WTC11 (cell line): ENCODE results near the gene CAND2. TPM values are rescaled to one million over a fixed set of nuclear protein-coding genes. Genes with fewer than 3 reads are reported as not detected.

Source experiments
- ATAC-seq: fragments of 200-7000 bp; cut with Tn5 transposase; 2 replicates; pipeline ENCODE4 v1.10.0; 2021; ENCODE audit warnings: mild to moderate bottlenecking, moderate library complexity
- CTCF ChIA-PET: fragments of 300-600 bp; sonication (Branson Sonifier 250); formaldehyde crosslinking; loops from one replicate; lab custom pipeline; 2021; ENCODE audit warnings: antibody characterized with exemption; lab: Charles Lee
- POLR2A ChIA-PET: fragments of 350-600 bp; sonication (Branson Sonifier 250); formaldehyde crosslinking; loops from one replicate; lab custom pipeline; 2021; ENCODE audit warnings: antibody characterized with exemption; lab: Charles Lee
- DNase-seq: peaks from one replicate; pipeline ENCODE4 v3.0.0; 2021; ENCODE audit warnings: low spot score
- H3K27ac Mint-ChIP-seq: 2 replicates; pipeline ENCODE4 v1.8.0; 2021; ENCODE audit warnings: mixed read lengths
- H3K27me3 Mint-ChIP-seq: 2 replicates; pipeline ENCODE4 v1.8.0; 2021; ENCODE audit warnings: low read depth, mild to moderate bottlenecking, moderate library complexity, mixed read lengths
- H3K36me3 Mint-ChIP-seq: 2 replicates; pipeline ENCODE4 v1.8.0; 2021; ENCODE audit warnings: mixed read lengths
- H3K4me1 Mint-ChIP-seq: 2 replicates; pipeline ENCODE4 v1.8.0; 2022; ENCODE audit warnings: mixed read lengths
- H3K4me3 Mint-ChIP-seq: 2 replicates; pipeline ENCODE4 v1.8.0; 2021; ENCODE audit warnings: mild to moderate bottlenecking, moderate library complexity, mixed read lengths
- H3K9me3 Mint-ChIP-seq: 2 replicates; pipeline ENCODE4 v1.8.0; 2021; ENCODE audit warnings: mixed read lengths
- FOXK1 ChIP-seq: sonication (generic); formaldehyde crosslinking; IDR thresholded peaks from 2 replicates; pipeline ENCODE4 v1.8.0; 2022; ENCODE audit warnings: mild to moderate bottlenecking, moderate library complexity, missing genetic modification reagents
- HMGA2 ChIP-seq: fragments of 250-450 bp; sonication (Bioruptor Pico); IDR thresholded peaks from 2 replicates; pipeline ENCODE4 v1.4.0; 2021; ENCODE audit warnings: mild to moderate bottlenecking, moderate library complexity
- RORB ChIP-seq: fragments of 250-450 bp; sonication (Bioruptor Pico); IDR thresholded peaks from 2 replicates; pipeline ENCODE4 v1.9.0; 2021; ENCODE audit warnings: mild to moderate bottlenecking
- SMAD4 ChIP-seq: sonication (generic); formaldehyde crosslinking; IDR thresholded peaks from 2 replicates; pipeline ENCODE4 v1.8.0; 2022; ENCODE audit warnings: mild to moderate bottlenecking, missing genetic modification reagents
- ZNF416 ChIP-seq: fragments of 250-450 bp; sonication (Bioruptor Pico); IDR thresholded peaks from 2 replicates; pipeline ENCODE4 v1.9.0; 2021; ENCODE audit warnings: mild to moderate bottlenecking, inconsistent platforms
- total RNA-seq: library from RNA; stranded (reverse); gene quantifications from 3 replicates; pipeline ENCODE4 v1.2.3, GENCODE V29; 2021
- TF ChIP-seq, protein P1 (sequence below): sonication (generic); formaldehyde crosslinking; IDR thresholded peaks from 2 replicates; pipeline ENCODE4 v1.8.1; 2023; ENCODE audit warnings: mild to moderate bottlenecking, missing genetic modification reagents, borderline replicate concordance
- TF ChIP-seq, protein P2 (sequence below): sonication (generic); formaldehyde crosslinking; IDR thresholded peaks from 2 replicates; pipeline ENCODE4 v1.8.0; 2022; ENCODE audit warnings: missing genetic modification reagents
- TF ChIP-seq, protein P3 (sequence below): sonication (generic); formaldehyde crosslinking; IDR thresholded peaks from 2 replicates; pipeline ENCODE4 v1.8.1; 2022; ENCODE audit warnings: low read depth, missing genetic modification reagents, borderline replicate concordance
- TF ChIP-seq, protein P4 (sequence below): sonication (generic); formaldehyde crosslinking; conservative IDR thresholded peaks from 2 replicates; pipeline ENCODE4 v1.8.1; 2023; ENCODE audit warnings: mild to moderate bottlenecking, low read depth, missing genetic modification reagents, moderate library complexity
- TF ChIP-seq, protein P5 (sequence below): sonication (generic); formaldehyde crosslinking; IDR thresholded peaks from 2 replicates; pipeline ENCODE4 v1.8.1; 2023; ENCODE audit warnings: mild to moderate bottlenecking, missing genetic modification reagents
- TF ChIP-seq, protein P6 (sequence below): sonication (generic); formaldehyde crosslinking; IDR thresholded peaks from 2 replicates; pipeline ENCODE4 v1.8.1; 2023; ENCODE audit warnings: mild to moderate bottlenecking, missing genetic modification reagents, moderate library complexity
- TF ChIP-seq, protein P7 (sequence below): sonication (generic); formaldehyde crosslinking; IDR thresholded peaks from 2 replicates; pipeline ENCODE4 v1.8.1; 2023; ENCODE audit warnings: mild to moderate bottlenecking, moderate library complexity, missing genetic modification reagents

CAND2 gene
- total RNA-seq, 1 experiment from 2014 or later, result 15.4 TPM

DNA sequence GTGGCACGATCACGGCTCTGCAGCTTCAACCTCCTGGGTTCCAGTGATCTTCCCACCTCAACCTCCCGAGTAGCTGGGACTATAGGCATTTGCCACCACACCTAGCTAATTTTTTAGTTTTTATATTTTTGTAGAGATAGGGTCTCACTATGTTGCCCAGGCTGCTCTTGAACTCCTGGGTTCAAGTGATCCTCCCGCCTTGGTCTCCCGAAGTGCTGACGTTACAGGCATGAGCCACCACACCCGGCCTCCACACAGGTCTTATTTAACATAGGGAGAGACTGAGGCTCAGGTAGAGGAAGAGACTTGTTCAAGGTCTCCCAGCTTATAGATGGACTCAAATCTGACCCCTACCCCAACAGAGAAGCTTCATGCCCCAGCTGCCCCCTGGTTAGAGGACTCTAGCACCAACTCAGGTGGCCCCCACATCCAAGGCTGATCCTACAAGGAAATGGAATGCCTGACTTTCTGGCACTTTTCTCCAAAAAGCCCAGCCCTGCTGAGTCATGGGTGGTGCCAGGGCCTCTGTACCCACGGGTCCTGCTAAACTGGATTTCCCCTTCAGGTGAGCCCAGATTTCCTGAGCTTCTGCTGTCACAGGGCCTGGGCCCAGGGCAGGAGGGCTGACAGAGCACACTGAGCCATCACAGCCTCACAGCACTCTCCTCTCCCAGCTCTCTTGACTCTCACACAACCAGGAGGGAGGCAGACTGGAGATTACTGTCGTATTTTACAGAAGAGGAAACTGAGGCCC is 43.0 kb upstream of the CAND2 start (continued):
- TF ChIP-seq, protein P1, sequence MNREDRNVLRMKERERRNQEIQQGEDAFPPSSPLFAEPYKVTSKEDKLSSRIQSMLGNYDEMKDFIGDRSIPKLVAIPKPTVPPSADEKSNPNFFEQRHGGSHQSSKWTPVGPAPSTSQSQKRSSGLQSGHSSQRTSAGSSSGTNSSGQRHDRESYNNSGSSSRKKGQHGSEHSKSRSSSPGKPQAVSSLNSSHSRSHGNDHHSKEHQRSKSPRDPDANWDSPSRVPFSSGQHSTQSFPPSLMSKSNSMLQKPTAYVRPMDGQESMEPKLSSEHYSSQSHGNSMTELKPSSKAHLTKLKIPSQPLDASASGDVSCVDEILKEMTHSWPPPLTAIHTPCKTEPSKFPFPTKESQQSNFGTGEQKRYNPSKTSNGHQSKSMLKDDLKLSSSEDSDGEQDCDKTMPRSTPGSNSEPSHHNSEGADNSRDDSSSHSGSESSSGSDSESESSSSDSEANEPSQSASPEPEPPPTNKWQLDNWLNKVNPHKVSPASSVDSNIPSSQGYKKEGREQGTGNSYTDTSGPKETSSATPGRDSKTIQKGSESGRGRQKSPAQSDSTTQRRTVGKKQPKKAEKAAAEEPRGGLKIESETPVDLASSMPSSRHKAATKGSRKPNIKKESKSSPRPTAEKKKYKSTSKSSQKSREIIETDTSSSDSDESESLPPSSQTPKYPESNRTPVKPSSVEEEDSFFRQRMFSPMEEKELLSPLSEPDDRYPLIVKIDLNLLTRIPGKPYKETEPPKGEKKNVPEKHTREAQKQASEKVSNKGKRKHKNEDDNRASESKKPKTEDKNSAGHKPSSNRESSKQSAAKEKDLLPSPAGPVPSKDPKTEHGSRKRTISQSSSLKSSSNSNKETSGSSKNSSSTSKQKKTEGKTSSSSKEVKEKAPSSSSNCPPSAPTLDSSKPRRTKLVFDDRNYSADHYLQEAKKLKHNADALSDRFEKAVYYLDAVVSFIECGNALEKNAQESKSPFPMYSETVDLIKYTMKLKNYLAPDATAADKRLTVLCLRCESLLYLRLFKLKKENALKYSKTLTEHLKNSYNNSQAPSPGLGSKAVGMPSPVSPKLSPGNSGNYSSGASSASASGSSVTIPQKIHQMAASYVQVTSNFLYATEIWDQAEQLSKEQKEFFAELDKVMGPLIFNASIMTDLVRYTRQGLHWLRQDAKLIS (CRISPR knock-in tag), result no peak
- TF ChIP-seq, protein P2, sequence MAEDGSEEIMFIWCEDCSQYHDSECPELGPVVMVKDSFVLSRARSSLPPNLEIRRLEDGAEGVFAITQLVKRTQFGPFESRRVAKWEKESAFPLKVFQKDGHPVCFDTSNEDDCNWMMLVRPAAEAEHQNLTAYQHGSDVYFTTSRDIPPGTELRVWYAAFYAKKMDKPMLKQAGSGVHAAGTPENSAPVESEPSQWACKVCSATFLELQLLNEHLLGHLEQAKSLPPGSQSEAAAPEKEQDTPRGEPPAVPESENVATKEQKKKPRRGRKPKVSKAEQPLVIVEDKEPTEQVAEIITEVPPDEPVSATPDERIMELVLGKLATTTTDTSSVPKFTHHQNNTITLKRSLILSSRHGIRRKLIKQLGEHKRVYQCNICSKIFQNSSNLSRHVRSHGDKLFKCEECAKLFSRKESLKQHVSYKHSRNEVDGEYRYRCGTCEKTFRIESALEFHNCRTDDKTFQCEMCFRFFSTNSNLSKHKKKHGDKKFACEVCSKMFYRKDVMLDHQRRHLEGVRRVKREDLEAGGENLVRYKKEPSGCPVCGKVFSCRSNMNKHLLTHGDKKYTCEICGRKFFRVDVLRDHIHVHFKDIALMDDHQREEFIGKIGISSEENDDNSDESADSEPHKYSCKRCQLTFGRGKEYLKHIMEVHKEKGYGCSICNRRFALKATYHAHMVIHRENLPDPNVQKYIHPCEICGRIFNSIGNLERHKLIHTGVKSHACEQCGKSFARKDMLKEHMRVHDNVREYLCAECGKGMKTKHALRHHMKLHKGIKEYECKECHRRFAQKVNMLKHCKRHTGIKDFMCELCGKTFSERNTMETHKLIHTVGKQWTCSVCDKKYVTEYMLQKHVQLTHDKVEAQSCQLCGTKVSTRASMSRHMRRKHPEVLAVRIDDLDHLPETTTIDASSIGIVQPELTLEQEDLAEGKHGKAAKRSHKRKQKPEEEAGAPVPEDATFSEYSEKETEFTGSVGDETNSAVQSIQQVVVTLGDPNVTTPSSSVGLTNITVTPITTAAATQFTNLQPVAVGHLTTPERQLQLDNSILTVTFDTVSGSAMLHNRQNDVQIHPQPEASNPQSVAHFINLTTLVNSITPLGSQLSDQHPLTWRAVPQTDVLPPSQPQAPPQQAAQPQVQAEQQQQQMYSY (CRISPR knock-in tag), result no peak

DNA sequence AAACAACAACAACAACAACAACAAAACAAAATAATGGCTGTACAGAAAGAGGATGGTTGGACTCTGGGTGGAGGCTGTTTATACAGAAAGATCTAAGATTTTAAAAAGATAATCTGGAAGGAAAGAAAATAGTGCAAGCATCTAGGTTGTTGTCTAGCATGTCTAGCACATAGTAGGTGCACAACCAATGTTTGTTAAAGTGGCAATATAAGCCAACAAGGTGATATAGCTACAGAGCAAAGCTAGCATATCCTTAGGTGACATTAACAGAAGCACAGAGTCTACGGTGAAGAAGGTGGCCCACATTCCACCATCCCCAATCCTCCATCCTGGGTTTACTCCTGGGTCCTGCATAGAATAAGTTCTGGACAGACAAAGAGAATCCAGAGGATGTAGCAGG is 42.2 kb upstream of the CAND2 start:
- Mint-ChIP-seq H3K27me3 (no peaks in the 10 kb centered on the region; the same call in 1 of the 2 replicates), H3K9me3 (no peaks in the 10 kb centered on the region), H3K27ac (no peak overlapping the region), H3K4me1 (peaks cover 6% of the 10 kb centered on the region), H3K36me3 (no peaks in the 10 kb centered on the region), H3K4me3 (no peak overlapping the region)
- no peak for ATAC-seq
- CTCF ChIA-PET, result interaction anchor here (1.1 to 1.5 kb wide), 3 partner anchors 56 to 619 kb away, joined by 3 read pairs; no protein-coding TSS in a partner anchor
- POLR2A ChIA-PET, result no interaction called here
- no peak for TF ChIP-seq SMAD4
- TF ChIP-seq, protein P3, sequence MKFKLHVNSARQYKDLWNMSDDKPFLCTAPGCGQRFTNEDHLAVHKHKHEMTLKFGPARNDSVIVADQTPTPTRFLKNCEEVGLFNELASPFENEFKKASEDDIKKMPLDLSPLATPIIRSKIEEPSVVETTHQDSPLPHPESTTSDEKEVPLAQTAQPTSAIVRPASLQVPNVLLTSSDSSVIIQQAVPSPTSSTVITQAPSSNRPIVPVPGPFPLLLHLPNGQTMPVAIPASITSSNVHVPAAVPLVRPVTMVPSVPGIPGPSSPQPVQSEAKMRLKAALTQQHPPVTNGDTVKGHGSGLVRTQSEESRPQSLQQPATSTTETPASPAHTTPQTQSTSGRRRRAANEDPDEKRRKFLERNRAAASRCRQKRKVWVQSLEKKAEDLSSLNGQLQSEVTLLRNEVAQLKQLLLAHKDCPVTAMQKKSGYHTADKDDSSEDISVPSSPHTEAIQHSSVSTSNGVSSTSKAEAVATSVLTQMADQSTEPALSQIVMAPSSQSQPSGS (CRISPR knock-in tag), result no peak
- no peak for DNase-seq

DNA sequence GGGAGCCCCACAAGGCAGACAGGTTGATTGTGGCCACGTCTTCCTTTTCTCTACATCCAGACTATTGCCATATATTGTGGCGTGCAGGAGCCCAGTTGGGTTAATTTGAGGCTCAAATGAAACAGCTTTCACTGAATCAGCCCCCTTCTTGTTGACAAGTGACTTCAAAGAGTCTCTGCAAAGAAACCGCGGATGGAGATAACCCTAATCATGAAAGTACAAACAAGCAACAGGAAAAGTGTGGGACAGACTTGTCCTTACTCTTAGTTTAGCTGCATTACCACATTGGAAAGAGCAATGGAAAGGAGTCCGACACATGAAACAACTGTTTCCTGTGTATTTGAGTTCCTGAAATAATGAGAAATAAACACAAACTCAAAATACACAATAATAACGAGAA is 40.7 kb upstream of the CAND2 start:
- ATAC-seq, result no peak
- CTCF ChIA-PET, result interaction anchor here (1.1 kb wide), 1 partner anchor 55 kb away, joined by 3 read pairs; no protein-coding TSS in a partner anchor
- TF ChIP-seq, protein P4, sequence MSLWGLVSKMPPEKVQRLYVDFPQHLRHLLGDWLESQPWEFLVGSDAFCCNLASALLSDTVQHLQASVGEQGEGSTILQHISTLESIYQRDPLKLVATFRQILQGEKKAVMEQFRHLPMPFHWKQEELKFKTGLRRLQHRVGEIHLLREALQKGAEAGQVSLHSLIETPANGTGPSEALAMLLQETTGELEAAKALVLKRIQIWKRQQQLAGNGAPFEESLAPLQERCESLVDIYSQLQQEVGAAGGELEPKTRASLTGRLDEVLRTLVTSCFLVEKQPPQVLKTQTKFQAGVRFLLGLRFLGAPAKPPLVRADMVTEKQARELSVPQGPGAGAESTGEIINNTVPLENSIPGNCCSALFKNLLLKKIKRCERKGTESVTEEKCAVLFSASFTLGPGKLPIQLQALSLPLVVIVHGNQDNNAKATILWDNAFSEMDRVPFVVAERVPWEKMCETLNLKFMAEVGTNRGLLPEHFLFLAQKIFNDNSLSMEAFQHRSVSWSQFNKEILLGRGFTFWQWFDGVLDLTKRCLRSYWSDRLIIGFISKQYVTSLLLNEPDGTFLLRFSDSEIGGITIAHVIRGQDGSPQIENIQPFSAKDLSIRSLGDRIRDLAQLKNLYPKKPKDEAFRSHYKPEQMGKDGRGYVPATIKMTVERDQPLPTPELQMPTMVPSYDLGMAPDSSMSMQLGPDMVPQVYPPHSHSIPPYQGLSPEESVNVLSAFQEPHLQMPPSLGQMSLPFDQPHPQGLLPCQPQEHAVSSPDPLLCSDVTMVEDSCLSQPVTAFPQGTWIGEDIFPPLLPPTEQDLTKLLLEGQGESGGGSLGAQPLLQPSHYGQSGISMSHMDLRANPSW, result no peak
- TF ChIP-seq, protein P5, sequence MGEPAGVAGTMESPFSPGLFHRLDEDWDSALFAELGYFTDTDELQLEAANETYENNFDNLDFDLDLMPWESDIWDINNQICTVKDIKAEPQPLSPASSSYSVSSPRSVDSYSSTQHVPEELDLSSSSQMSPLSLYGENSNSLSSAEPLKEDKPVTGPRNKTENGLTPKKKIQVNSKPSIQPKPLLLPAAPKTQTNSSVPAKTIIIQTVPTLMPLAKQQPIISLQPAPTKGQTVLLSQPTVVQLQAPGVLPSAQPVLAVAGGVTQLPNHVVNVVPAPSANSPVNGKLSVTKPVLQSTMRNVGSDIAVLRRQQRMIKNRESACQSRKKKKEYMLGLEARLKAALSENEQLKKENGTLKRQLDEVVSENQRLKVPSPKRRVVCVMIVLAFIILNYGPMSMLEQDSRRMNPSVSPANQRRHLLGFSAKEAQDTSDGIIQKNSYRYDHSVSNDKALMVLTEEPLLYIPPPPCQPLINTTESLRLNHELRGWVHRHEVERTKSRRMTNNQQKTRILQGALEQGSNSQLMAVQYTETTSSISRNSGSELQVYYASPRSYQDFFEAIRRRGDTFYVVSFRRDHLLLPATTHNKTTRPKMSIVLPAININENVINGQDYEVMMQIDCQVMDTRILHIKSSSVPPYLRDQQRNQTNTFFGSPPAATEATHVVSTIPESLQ (CRISPR knock-in tag), result no peak
- TF ChIP-seq HMGA2 (CRISPR knock-in tag), result no peak
- TF ChIP-seq, protein P6, sequence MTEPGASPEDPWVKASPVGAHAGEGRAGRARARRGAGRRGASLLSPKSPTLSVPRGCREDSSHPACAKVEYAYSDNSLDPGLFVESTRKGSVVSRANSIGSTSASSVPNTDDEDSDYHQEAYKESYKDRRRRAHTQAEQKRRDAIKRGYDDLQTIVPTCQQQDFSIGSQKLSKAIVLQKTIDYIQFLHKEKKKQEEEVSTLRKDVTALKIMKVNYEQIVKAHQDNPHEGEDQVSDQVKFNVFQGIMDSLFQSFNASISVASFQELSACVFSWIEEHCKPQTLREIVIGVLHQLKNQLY (CRISPR knock-in tag), result no peak
- TF ChIP-seq RORB (CRISPR knock-in tag), result no peak
- TF ChIP-seq FOXK1, result no peak
- TF ChIP-seq, protein P3 (CRISPR knock-in tag), result no peak
- TF ChIP-seq, protein P7, sequence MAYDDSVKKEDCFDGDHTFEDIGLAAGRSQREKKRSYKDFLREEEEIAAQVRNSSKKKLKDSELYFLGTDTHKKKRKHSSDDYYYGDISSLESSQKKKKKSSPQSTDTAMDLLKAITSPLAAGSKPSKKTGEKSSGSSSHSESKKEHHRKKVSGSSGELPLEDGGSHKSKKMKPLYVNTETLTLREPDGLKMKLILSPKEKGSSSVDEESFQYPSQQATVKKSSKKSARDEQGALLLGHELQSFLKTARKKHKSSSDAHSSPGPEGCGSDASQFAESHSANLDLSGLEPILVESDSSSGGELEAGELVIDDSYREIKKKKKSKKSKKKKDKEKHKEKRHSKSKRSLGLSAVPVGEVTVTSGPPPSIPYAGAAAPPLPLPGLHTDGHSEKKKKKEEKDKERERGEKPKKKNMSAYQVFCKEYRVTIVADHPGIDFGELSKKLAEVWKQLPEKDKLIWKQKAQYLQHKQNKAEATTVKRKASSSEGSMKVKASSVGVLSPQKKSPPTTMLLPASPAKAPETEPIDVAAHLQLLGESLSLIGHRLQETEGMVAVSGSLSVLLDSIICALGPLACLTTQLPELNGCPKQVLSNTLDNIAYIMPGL (CRISPR knock-in tag), result no peak
- no peak for TF ChIP-seq ZNF416 (CRISPR knock-in tag)

More for the DNA sequence above, 40.7 kb upstream of the CAND2 start:
- Mint-ChIP-seq H3K9me3 (no peaks in the 10 kb centered on the region), H3K27ac (no peak overlapping the region), H3K4me1 (peaks cover 16% of the 10 kb centered on the region), H3K4me3 (no peak overlapping the region), H3K36me3 (no peaks in the 10 kb centered on the region), H3K27me3 (peaks cover 2% of the 10 kb centered on the region; the same call in 1 of the 2 replicates)
- POLR2A ChIA-PET, result no interaction called here
- DNase-seq, result no peak
